ENCODE results near the gene RAB3D. TPM values are rescaled to one million over a fixed set of nuclear protein-coding genes. Genes with fewer than 3 reads are reported as not detected.
A peak's percentile ranks its signal among the peaks of the same experiment; 100 is the strongest.

Gene RAB3D
- total and polyA plus RNA-seq, 2 of the 4 experiments (the other 2 are of a cell fraction) = 4.8 to 5.5 TPM

DNA sequence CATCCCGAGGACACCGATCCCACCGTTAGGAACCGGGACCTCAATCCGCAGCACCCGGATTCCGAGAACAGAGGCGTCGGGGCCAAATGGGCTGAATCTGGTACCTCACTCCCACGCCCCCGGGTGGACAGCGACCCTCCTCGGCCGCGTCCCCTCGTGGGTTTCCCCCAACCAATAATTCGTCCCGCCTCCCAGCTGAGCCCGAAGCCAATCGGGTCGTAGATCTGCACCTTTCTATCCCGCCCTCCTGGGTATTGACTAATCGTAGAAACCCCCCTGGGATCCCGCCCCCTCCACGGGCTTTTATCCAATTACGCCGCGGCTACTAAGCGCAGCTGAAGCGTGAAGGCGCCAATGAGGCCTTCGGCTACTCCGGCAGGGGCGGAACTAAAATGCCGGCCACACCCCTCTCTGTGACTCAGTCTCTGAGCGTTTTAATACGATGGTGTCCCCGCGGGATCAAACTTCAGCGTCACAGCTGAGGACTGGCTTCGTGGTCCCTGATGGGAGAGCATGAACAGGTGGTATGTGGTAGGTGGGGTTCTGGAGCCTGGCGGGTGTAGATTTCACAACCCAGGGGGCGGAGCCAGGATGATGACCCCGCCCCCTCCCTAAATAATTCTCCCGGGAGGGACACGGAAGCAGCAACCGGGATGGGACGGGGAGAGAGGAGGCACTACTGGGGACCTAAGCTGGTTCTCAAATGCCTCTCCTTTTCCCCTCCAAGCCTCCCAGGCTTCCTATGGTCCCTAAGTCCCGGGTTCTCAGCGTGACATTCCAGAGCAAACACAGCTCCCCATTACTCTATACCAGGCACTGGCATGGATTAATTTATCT, 6.9 kb upstream of the RAB3D start, which contains the start of the genes CCDC159 and TMEM205 (continued):
- no peak for TF ChIP-seq SMC3 (IDR thresholded peaks at IDR 0.05; ENCODE audit: low read depth, low read length)
- peak; percentile 84 for TF ChIP-seq RCOR1 (IDR thresholded peaks at IDR 0.05; ENCODE audit: insufficient replicate concordance, low read length)
- TF ChIP-seq BHLHE40 (IDR thresholded peaks at IDR 0.05; ENCODE audit: low read depth, low read length) = no peak
- TF ChIP-seq CEBPB (IDR thresholded peaks at IDR 0.05; ENCODE audit: low read depth, low read length) = peak; percentile 96
